IPS-18a (cell line): ENCODE measurements around the gene HSD3B2.

Experiments used
- H3K27ac ChIP-seq: one replicate; pipeline ENCODE4 v1.5.1; 2013; ENCODE audit warnings: low read length
- H3K27me3 ChIP-seq: one replicate; pipeline ENCODE4 v1.6.1; 2013; ENCODE audit warnings: mild to moderate bottlenecking, low read length; ENCODE audit not compliant: control insufficient read depth, insufficient read depth
- H3K36me3 ChIP-seq: one replicate; pipeline ENCODE4 v1.6.1; 2013; ENCODE audit warnings: low read depth, low read length; ENCODE audit not compliant: control insufficient read depth
- H3K4me1 ChIP-seq: one replicate; pipeline ENCODE4 v1.6.1; 2013; ENCODE audit warnings: low read depth, low read length; ENCODE audit not compliant: control insufficient read depth
- H3K4me3 ChIP-seq: one replicate; pipeline ENCODE4 v1.5.1; 2013; ENCODE audit warnings: low read length
- H3K9ac ChIP-seq: one replicate; pipeline ENCODE4 v1.6.1; 2013; ENCODE audit warnings: mild to moderate bottlenecking, low read length, moderate library complexity
- H3K9me3 ChIP-seq: one replicate; pipeline ENCODE4 v1.6.1; 2013; ENCODE audit warnings: low read depth, low read length; ENCODE audit not compliant: control insufficient read depth

Gene HSD3B2

DNA sequence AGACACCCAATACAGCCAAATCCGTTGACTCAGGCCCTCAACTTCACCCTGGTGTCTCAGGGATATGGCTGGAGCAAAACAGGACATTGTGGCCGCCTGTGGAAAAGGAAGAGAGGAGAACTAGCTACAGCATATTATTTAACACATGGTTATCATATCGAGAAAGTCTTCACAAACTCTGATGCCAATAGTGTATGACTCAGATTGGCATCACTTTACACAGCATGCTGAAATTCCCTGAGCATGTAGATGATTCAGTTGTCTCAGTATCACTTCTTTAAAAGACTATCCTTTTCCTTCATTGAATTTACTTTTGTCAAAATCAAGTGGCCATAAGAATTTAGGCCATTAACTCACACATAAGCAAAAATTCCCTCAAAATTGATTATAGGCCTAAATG is 20.1 kb downstream of the HSD3B2 start:
- H3K9me3 ChIP-seq, result no peaks in the 10 kb centered on the region

DNA sequence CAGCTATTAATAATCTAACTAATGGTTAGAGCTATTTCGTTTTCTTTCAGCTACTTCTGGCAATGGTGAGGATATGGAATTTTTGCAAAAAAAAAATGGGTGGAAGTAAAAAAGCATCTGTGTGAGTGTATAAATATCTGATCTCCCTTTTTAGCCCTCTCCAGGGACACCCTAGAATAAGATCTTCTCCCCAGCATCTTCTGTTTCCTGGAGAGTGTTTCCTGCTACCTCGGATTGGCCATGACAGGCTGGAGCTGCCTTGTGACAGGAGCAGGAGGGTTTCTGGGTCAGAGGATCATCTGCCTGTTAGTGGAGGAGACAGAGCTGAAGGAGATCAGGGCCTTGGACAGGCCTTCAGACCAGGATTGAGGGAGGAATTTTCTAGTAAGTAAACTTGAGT is 23.8 kb downstream of the HSD3B2 start:
- Histone ChIP-seq H3K27ac (no peak overlapping the region), H3K36me3 (no peaks in the 10 kb centered on the region), H3K4me1 (no peaks in the 10 kb centered on the region), H3K27me3 (no peaks in the 10 kb centered on the region), H3K9me3 (no peaks in the 10 kb centered on the region), H3K9ac (no peak overlapping the region), H3K4me3 (no peak overlapping the region)

More for the DNA sequence above, 20.1 kb downstream of the HSD3B2 start:
- Histone ChIP-seq H3K27ac (no peak overlapping the region), H3K27me3 (no peaks in the 10 kb centered on the region), H3K4me3 (no peak overlapping the region), H3K9ac (no peak overlapping the region), H3K4me1 (no peaks in the 10 kb centered on the region), H3K36me3 (no peaks in the 10 kb centered on the region)

DNA sequence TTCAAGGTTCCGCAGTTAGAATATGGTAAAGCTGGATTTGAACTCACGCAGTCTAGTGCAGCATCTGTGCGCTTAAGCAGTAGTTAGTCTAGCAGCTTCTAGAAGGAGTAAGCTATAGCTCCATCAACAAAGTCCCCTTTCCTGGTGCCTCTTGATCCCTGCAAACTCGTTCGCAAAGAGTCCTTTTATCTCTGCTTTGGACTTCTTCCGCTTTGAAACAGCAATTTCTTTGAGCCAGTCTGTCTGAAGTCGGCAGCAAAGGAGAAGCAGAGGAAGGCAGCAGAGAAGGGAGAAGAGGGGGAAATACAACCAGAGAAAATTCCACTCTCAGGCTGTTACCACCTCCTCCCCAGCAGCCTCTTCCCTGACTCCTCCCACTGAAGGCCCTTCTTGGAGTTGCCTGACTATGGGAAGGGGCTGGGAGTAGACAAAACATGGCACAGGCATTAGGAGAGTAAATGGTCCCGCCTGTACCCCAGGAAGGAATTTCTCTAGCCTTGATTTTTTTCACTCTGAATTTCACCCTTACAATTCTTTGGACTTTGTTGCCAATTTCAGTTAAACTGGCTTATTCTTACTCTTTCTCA is 25.9 kb downstream of the HSD3B2 start:
- no peaks in the 10 kb centered on the region for H3K36me3 ChIP-seq

DNA sequence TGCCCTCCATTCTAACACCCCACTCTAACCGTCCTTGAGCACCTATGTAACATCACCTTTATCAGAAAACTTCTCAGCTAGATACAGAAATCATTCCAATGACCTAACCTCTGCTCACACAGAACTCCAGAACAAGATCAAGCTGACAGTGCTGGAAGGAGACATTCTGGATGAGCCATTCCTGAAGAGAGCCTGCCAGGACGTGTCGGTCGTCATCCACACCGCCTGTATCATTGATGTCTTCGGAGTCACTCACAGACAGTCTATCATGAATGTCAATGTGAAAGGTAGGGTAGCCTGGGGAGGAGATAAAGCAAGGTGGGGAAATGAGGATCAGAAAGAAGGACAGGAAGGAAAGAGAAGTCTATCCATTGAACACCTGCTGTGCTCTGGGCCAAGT is 27.8 kb downstream of the HSD3B2 start:
- Histone ChIP-seq H3K9me3 (no peaks in the 10 kb centered on the region), H3K27ac (no peak overlapping the region), H3K27me3 (no peaks in the 10 kb centered on the region), H3K9ac (no peak overlapping the region), H3K36me3 (no peaks in the 10 kb centered on the region), H3K4me1 (no peaks in the 10 kb centered on the region), H3K4me3 (no peak overlapping the region)

More for the DNA sequence above, 25.9 kb downstream of the HSD3B2 start:
- Histone ChIP-seq H3K27ac (no peak overlapping the region), H3K4me1 (no peaks in the 10 kb centered on the region), H3K4me3 (no peak overlapping the region), H3K27me3 (no peaks in the 10 kb centered on the region), H3K9me3 (no peaks in the 10 kb centered on the region), H3K9ac (no peak overlapping the region)

DNA sequence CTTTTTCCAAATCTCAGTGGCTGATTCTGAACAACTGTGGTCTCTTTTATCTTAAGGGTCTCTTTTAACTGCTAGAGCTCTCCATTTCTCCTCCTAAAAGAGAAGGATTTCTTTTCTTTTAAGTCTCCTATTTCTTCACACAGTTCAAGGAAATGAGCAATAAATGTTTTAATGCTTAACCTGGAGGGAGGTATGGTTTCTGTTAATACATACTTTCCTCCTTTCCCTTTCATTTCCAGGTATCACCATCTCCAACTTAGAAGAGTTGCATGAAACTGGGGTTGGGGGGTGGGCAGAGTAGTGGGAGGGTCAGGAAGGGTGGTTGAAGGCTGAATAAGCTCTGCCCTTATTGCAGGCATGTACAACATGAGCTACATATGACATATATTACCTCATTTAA is 31.4 kb downstream of the HSD3B2 start:
- H3K36me3 ChIP-seq, result no peaks in the 10 kb centered on the region
- no peaks in the 10 kb centered on the region for H3K27me3 ChIP-seq
- H3K27ac ChIP-seq, result no peak overlapping the region
- H3K9ac ChIP-seq, result no peak overlapping the region
- H3K4me1 ChIP-seq, result no peaks in the 10 kb centered on the region
- no peaks in the 10 kb centered on the region for H3K9me3 ChIP-seq
- H3K4me3 ChIP-seq, result no peak overlapping the region

DNA sequence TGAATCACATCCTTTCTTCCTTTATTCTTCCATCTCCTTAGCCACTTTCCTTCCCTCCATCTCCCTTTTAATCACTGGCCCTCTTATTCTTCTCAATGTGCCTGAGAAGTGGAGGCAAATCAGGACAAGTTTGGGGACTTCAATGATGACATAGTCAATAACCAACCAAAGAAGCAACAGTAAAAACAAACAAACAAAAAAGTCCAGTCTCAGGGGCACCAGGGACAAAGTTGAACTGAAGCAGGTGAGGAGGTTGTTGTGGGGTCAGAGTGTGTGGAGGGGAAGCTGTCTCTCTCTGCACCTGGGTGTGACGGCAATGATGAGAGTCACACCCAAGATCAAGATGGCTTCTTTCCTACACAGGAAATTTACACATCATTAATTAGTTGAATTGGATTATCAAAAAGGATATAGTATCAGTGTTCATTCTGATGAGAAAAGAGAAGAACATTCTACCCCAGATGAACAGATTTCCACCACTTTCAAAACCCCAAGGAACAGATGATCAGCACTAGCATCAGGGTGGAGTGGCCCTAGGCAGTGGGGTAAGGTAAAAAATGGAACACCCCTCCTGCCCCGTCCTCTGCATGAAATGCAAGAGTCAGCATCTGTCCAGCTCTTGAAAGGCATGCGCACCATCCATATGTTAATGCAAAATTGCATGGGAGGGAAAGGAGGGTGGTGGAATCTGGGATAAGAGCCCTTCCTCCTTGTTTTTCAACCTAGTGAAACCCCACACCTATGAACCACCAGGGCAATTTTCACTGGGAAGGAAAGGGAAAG is 32.6 kb downstream of the HSD3B2 start:
- Histone ChIP-seq H3K27ac (no peak overlapping the region), H3K4me1 (no peaks in the 10 kb centered on the region), H3K9me3 (no peaks in the 10 kb centered on the region), H3K9ac (no peak overlapping the region), H3K27me3 (no peaks in the 10 kb centered on the region), H3K4me3 (no peak overlapping the region), H3K36me3 (no peaks in the 10 kb centered on the region)

DNA sequence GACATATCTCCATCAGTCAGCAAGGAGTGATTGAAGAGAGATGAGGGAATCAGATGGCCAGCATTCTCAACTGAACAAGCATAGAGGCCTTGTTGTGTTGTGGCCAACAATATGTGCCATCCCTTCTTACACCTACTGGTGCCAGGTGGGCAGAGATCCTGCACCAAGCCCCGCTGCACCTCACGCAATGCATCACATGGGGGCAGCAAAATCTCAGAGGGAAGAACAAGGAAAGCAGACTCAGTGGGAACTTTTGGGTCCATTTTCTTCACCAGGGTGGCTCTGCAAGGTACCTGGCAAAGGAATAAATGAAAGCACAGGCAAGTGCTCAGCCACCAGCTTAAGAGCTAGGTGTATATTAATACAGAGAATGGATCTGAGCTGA is 33.2 kb downstream of the HSD3B2 start:
- H3K27me3 ChIP-seq, result no peaks in the 10 kb centered on the region
- H3K36me3 ChIP-seq, result no peaks in the 10 kb centered on the region
- no peak overlapping the region for H3K9ac ChIP-seq
- H3K4me1 ChIP-seq, result no peaks in the 10 kb centered on the region
- H3K9me3 ChIP-seq, result no peaks in the 10 kb centered on the region
- no peak overlapping the region for H3K4me3 ChIP-seq
- H3K27ac ChIP-seq, result no peak overlapping the region

DNA sequence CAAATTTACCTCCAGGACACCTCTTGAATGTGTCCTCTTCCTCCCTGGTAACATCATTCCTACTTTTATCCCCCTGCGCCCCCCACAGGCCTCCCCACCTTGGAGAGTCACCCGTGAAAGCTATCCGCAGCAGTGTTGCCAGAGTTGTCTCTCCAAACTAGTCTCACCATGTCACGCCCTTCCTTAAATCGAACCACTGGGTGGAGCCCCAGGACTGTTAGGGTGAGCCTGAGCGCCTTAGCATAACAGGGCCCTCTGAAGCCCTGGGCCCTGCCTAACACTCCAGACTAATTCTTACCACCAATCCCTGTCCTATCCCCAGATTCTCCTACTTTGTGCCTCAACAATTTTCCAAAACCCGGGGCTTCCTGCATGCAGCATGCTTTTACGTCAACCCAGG is 35.0 kb downstream of the HSD3B2 start:
- Histone ChIP-seq H3K27ac (no peak overlapping the region), H3K9ac (no peak overlapping the region), H3K9me3 (no peaks in the 10 kb centered on the region), H3K4me3 (no peak overlapping the region), H3K4me1 (no peaks in the 10 kb centered on the region), H3K27me3 (no peaks in the 10 kb centered on the region), H3K36me3 (no peaks in the 10 kb centered on the region)

DNA sequence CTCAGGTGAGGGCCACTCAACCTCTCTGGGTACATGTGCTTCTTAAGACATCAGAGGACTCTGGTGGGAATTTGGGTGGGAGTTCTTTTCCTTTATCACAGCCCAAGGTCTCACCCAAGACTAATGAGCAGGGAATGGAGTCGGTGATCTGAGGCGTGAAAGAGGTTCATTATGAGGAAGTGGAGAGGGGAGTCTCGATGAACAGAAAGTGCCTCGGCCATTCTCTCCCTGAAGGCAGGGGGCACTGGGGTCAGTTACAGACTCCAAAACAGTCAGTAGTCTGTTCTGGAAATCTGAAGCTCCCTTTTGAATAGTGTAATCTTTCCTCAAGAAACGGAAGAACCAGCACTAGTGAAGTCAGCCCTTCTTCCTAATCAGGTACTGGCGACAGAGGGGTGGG is 36.2 kb downstream of the HSD3B2 start:
- Histone ChIP-seq H3K4me1 (no peaks in the 10 kb centered on the region), H3K9ac (no peak overlapping the region), H3K9me3 (no peaks in the 10 kb centered on the region), H3K36me3 (no peaks in the 10 kb centered on the region), H3K4me3 (no peak overlapping the region), H3K27ac (no peak overlapping the region), H3K27me3 (no peaks in the 10 kb centered on the region)

DNA sequence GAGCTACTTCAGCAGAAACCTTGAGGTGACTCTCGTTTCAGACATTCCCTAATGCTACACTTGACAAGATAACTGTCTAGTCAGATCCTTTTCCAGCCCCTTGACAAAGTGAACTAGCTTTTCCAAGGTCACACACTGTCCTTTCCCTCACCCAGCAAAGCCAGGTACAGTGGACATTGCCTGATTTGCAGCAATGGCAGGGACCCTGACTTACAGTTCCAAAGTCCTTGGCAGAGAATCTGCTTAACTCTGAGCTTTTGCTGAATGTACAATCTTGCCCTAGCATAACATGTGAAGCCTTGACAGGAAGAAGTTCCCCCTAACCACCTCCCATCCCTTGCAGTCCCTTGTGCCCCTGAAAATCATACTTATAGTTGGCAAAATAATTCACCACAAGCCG is 37.1 kb downstream of the HSD3B2 start:
- Histone ChIP-seq H3K27ac (no peak overlapping the region), H3K9me3 (no peaks in the 10 kb centered on the region)

DNA sequence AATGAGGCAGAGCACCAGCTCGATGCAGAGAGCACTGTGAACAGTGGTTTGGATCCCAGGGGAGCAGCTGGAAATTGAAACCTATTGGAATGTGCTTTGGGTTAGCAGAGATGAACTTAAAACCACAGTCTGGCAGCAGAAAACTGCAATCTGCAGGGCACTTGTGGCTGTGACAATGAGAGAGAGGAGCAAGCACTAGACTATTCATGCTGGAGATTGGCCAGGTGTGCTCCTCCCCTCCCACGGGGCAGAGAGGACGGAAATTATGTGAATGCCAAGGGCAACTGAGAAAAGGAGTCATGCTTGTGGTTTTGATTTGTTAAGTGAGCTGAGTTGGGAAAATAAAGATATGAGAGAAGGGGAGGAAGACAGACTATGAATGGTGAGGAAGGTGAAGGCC is 38.1 kb downstream of the HSD3B2 start:
- Histone ChIP-seq H3K9me3 (no peaks in the 10 kb centered on the region), H3K4me3 (no peak overlapping the region), H3K4me1 (no peaks in the 10 kb centered on the region), H3K9ac (no peak overlapping the region), H3K36me3 (no peaks in the 10 kb centered on the region), H3K27me3 (no peaks in the 10 kb centered on the region), H3K27ac (no peak overlapping the region)

More for the DNA sequence above, 37.1 kb downstream of the HSD3B2 start:
- no peak overlapping the region for H3K4me3 ChIP-seq
- H3K4me1 ChIP-seq, result no peaks in the 10 kb centered on the region
- no peaks in the 10 kb centered on the region for H3K27me3 ChIP-seq
- H3K36me3 ChIP-seq, result no peaks in the 10 kb centered on the region
- H3K9ac ChIP-seq, result no peak overlapping the region

DNA sequence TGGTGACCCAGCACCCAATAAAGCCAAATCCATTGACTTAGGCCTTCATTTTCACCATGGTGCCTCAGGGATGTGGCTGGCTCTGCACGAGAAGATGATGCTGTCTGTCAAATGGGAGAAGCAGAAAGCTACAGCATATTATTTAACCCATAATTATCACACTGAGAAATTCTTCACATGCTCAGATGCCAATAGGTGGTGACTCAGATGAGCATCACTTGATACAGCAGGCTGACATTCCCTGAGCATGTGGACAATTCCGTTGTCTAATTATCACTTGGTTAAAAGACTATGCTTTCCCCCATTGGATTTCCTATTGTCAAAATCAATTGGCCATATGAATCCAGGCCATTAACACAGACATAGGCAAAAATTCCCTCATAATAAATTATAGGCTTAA is 48.0 kb downstream of the HSD3B2 start:
- Histone ChIP-seq H3K27ac (no peak overlapping the region), H3K27me3 (no peaks in the 10 kb centered on the region), H3K36me3 (no peaks in the 10 kb centered on the region), H3K9ac (no peak overlapping the region), H3K9me3 (no peaks in the 10 kb centered on the region), H3K4me1 (no peaks in the 10 kb centered on the region), H3K4me3 (no peak overlapping the region)
